Loucy (cell line): ENCODE measurements around the gene TRIM52.
"Not testable (repeated sequence)": the region's sequence is repeated elsewhere in the genome, so short reads cannot be mapped to it uniquely, and the experiment has no call there.

Source experiments
- CTCF ChIP-seq: fragments of 200-600 bp; sonication (generic); conservative IDR thresholded peaks from 2 replicates; pipeline ENCODE4 v1.5.1; 2014; ENCODE audit warnings: mild to moderate bottlenecking, antibody characterized with exemption, low read length
- EZH2phosphoT487 ChIP-seq: fragments of 200-600 bp; IDR thresholded peaks from 2 replicates; pipeline ENCODE4 v1.6.1; 2018; ENCODE audit warnings: antibody characterized with exemption, mild to moderate bottlenecking, moderate library complexity, borderline replicate concordance

DNA sequence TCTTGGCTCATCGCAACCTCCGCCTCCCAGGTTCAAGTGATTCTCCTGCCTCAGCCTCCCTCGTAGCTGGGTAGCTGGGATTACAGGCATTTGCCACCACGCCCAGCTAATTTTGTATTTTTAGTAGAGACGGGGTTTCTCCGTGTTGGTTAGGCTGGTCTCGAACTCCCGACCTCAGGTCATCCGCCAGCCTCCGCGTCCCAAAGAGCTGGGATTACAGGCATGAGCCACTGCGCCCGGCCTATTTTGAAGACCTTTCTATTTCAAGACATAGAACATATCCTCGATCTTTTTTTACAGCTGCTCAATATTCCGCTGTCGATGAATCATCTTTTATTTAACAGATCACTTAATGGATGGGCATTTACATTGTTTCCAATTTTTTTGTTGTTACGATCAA lies 50.2 kb downstream of the TRIM52 start:
- not testable (repeated sequence) for TF ChIP-seq CTCF, EZH2phosphoT487
